Activated CD8-positive, alpha-beta T cell treated with anti-CD3 and anti-CD28 coated beads for 36 hours (primary cell): ENCODE measurements around the gene ZNF548. TPM values are rescaled to one million over a fixed set of nuclear protein-coding genes. Genes with fewer than 3 reads are reported as not detected.

Source experiments
- ATAC-seq: fragments of 200-7000 bp; cut with Tn5 transposase; one replicate; pipeline ENCODE4 v1.10.0; 2021; ENCODE audit warnings: mild to moderate bottlenecking, moderate library complexity
- CTCF ChIA-PET: fragments of 350-600 bp; sonication (Branson Sonifier 250); formaldehyde crosslinking; loops from one replicate; lab custom pipeline; 2021; ENCODE audit warnings: antibody characterized with exemption; lab: Charles Lee
- POLR2A ChIA-PET: fragments of 350-600 bp; sonication (Branson Sonifier 250); formaldehyde crosslinking; loops from one replicate; lab custom pipeline; 2021; ENCODE audit warnings: antibody characterized with exemption; lab: Charles Lee
- DNase-seq: peaks from one replicate; pipeline ENCODE4 v3.0.0-alpha.2; 2020
- H3K27ac Mint-ChIP-seq: one replicate; pipeline ENCODE4 v1.8.0; 2021; ENCODE audit warnings: mild to moderate bottlenecking, mixed read lengths
- H3K27me3 Mint-ChIP-seq: one replicate; pipeline ENCODE4 v1.8.0; 2021; ENCODE audit warnings: mixed read lengths
- H3K36me3 Mint-ChIP-seq: one replicate; pipeline ENCODE4 v1.8.0; 2021; ENCODE audit warnings: low read depth, mixed read lengths
- H3K4me1 Mint-ChIP-seq: one replicate; pipeline ENCODE4 v1.8.0; 2021; ENCODE audit warnings: low read depth, mixed read lengths
- H3K4me3 Mint-ChIP-seq: one replicate; pipeline ENCODE4 v1.8.0; 2021; ENCODE audit warnings: mild to moderate bottlenecking, moderate library complexity, mixed read lengths
- H3K9me3 Mint-ChIP-seq: one replicate; pipeline ENCODE4 v1.8.0; 2021; ENCODE audit warnings: mixed read lengths
- CTCF ChIP-seq: fragments of 200-600 bp; IDR thresholded peaks from one replicate; pipeline ENCODE4 v1.8.0; 2022; ENCODE audit warnings: antibody characterized with exemption, mild to moderate bottlenecking
- intact Hi-C: fragments of 100-400 bp; cut with micrococcal nuclease; formaldehyde crosslinking; loops from one replicate; pipeline ENCODE4 v1.10.0; 2022
- total RNA-seq, 2 experiments: library from RNA; stranded (reverse); gene quantifications; one replicate each; pipeline ENCODE4 v1.2.3, GENCODE V29; 2021

Gene ZNF548
- total RNA-seq, 2 experiments from 2014 or later = 23.9 to 24.6 TPM

GRCh38 chr19:57376151-57376550, 13.5 kb upstream of the ZNF548 start:
- ATAC-seq (no peak), DNase-seq (no peak)
- intact Hi-C loops = no loop called here
- no peak overlapping the region for H3K27ac Mint-ChIP-seq
- peaks cover 83% of the 10 kb centered on the region for H3K36me3 Mint-ChIP-seq
- no peak for TF ChIP-seq CTCF
- H3K4me3 Mint-ChIP-seq = no peak overlapping the region
- H3K9me3 Mint-ChIP-seq = peaks cover 64% of the 10 kb centered on the region
- CTCF ChIA-PET = no interaction called here
- no peaks in the 10 kb centered on the region for H3K4me1 Mint-ChIP-seq
- no peaks in the 10 kb centered on the region for H3K27me3 Mint-ChIP-seq
- POLR2A ChIA-PET = no interaction called here

- Mint-ChIP-seq H3K27ac (no peak overlapping the region), H3K4me1 (no peaks in the 10 kb centered on the region), H3K9me3 (peaks cover 62% of the 10 kb centered on the region), H3K4me3 (no peak overlapping the region), H3K27me3 (no peaks in the 10 kb centered on the region), H3K36me3 (peaks cover 69% of the 10 kb centered on the region)
- no peak for ATAC-seq
- ChIA-PET POLR2A (interaction anchor here (0.9 kb wide), 1 partner anchor 12 kb away, joined by 3 read pairs; the partner anchor contains the start of gene ZNF548), CTCF (no interaction called here)
- TF ChIP-seq CTCF = no peak
- DNase-seq = no peak
- intact Hi-C loops = no loop called here
Observed at GRCh38 chr19:57377498-57378146, 12.0 kb upstream of the ZNF548 start.

GRCh38 chr19:57380923-57381322, 8.7 kb upstream of the ZNF548 start:
- no peak for TF ChIP-seq CTCF
- DNase-seq (no peak), ATAC-seq (no peak)
- H3K9me3 Mint-ChIP-seq = peaks cover 46% of the 10 kb centered on the region
- intact Hi-C loops = no loop called here
- ChIA-PET CTCF (interaction anchor here (0.7 kb wide), 1 partner anchor 281 kb away, joined by 3 read pairs; no protein-coding TSS in a partner anchor), POLR2A (interaction anchor here (0.8 kb wide), 1 partner anchor 187 kb away, joined by 3 read pairs; no protein-coding TSS in a partner anchor)
- H3K4me1 Mint-ChIP-seq = no peaks in the 10 kb centered on the region
- H3K27me3 Mint-ChIP-seq = peaks cover 1% of the 10 kb centered on the region
- H3K4me3 Mint-ChIP-seq = no peak overlapping the region
- H3K27ac Mint-ChIP-seq = no peak overlapping the region
- peaks cover 39% of the 10 kb centered on the region for H3K36me3 Mint-ChIP-seq

- Mint-ChIP-seq H3K4me1 (no peaks in the 10 kb centered on the region), H3K27me3 (peaks cover 1% of the 10 kb centered on the region), H3K9me3 (peaks cover 29% of the 10 kb centered on the region), H3K4me3 (no peak overlapping the region), H3K27ac (no peak overlapping the region), H3K36me3 (peaks cover 19% of the 10 kb centered on the region)
- POLR2A ChIA-PET = no interaction called here
- CTCF ChIA-PET = interaction anchor here (1.3 kb wide), 1 partner anchor 17 kb away, joined by 3 read pairs; no protein-coding TSS in a partner anchor
- intact Hi-C loops = no loop called here
- ATAC-seq (no peak), DNase-seq (no peak)
- no peak for TF ChIP-seq CTCF
Observed at GRCh38 chr19:57382806-57383488, 6.7 kb upstream of the ZNF548 start.

GRCh38 chr19:57389194-57389729, 392 bp upstream of the ZNF548 start:
- Mint-ChIP-seq H3K27ac (peak overlapping the region; percentile 97), H3K9me3 (peaks cover 17% of the 10 kb centered on the region), H3K4me3 (peak overlapping the region; percentile 97), H3K27me3 (no peaks in the 10 kb centered on the region), H3K36me3 (peaks cover 40% of the 10 kb centered on the region), H3K4me1 (peaks cover 38% of the 10 kb centered on the region)
- TF ChIP-seq CTCF = no peak
- ATAC-seq = no peak
- DNase-seq = no peak
- intact Hi-C loops = no loop called here
- ChIA-PET POLR2A (interaction anchor here (1.0 to 1.4 kb wide), 2 partner anchors 12 to 98 kb away, joined by 3 read pairs; partner anchors contain the start of gene ZNF419), CTCF (interaction anchor here (1.5 to 1.6 kb wide), 2 partner anchors 18 to 284 kb away, joined by 3 to 4 read pairs; no protein-coding TSS in a partner anchor)
